Bronchial epithelial cell (primary cell): ENCODE measurements around the gene PICK1. TPM values are rescaled to one million over a fixed set of nuclear protein-coding genes. Genes with fewer than 3 reads are reported as not detected.

Source experiments
- DNase-seq: peaks from one replicate; pipeline ENCODE4 v3.0.0-alpha.2; 2010; ENCODE audit warnings: low read depth
- FAIRE-seq: peaks from 2 replicates; lab custom pipeline; 2011; peaks lifted over from hg19 to GRCh38; lab: Jason Lieb, UNC
- H3K27me3 ChIP-seq: 2 replicates; pipeline ENCODE4 v1.5.1; 2011; ENCODE audit warnings: low read length; ENCODE audit not compliant: control insufficient read depth, insufficient read depth
- H3K36me3 ChIP-seq: 2 replicates; pipeline ENCODE4 v1.5.1; 2011; ENCODE audit warnings: low read length; ENCODE audit not compliant: control insufficient read depth, insufficient read depth
- H3K4me3 ChIP-seq: 2 replicates; pipeline ENCODE4 v1.5.1; 2011; ENCODE audit warnings: mild to moderate bottlenecking, low read depth, low read length, control low read depth
- CTCF ChIP-seq: IDR thresholded peaks from 2 replicates; pipeline ENCODE4 v1.5.1; 2011; ENCODE audit warnings: mild to moderate bottlenecking, moderate library complexity, low read length, control low read depth, inconsistent platforms; ENCODE audit not compliant: insufficient read depth, severe bottlenecking
- total RNA-seq: library from RNA; depleted of rRNA; stranded (reverse); fragments of >200 nt; gene quantifications from 2 replicates; pipeline ENCODE4 v1.2.1, GENCODE V29; 2014

The PICK1 gene
- total RNA-seq, 1 donor from 2014 or later, result 27.9 TPM

GRCh38 chr22:38046070-38046748 lies 11.0 kb upstream of the PICK1 start:
- Histone ChIP-seq H3K27me3 (no peaks in the 10 kb centered on the region), H3K4me3 (no peak overlapping the region), H3K36me3 (no peaks in the 10 kb centered on the region)
- no peak for DNase-seq
- TF ChIP-seq CTCF, result no peak
- peak; percentile 13 for FAIRE-seq

GRCh38 chr22:38049812-38050619 lies 7.2 kb upstream of the PICK1 start:
- FAIRE-seq (peak; percentile 32), DNase-seq (no peak)
- TF ChIP-seq CTCF, result no peak
- Histone ChIP-seq H3K36me3 (no peaks in the 10 kb centered on the region), H3K27me3 (no peaks in the 10 kb centered on the region), H3K4me3 (no peak overlapping the region)

- Histone ChIP-seq H3K36me3 (no peaks in the 10 kb centered on the region), H3K4me3 (no peak overlapping the region), H3K27me3 (no peaks in the 10 kb centered on the region)
- DNase-seq (no peak), FAIRE-seq (no peak)
- TF ChIP-seq CTCF, result no peak
Measured at GRCh38 chr22:38050720-38051119, 6.5 kb upstream of the PICK1 start.

GRCh38 chr22:38051261-38051660 lies 5.9 kb upstream of the PICK1 start:
- Histone ChIP-seq H3K27me3 (no peaks in the 10 kb centered on the region), H3K4me3 (no peak overlapping the region), H3K36me3 (no peaks in the 10 kb centered on the region)
- DNase-seq (no peak), FAIRE-seq (no peak)
- no peak for TF ChIP-seq CTCF

GRCh38 chr22:38051900-38052862 lies 5.0 kb upstream of the PICK1 start:
- DNase-seq (peak; percentile 29), FAIRE-seq (no peak)
- peak; percentile 76 for TF ChIP-seq CTCF
- H3K4me3 ChIP-seq, result no peak overlapping the region
- no peaks in the 10 kb centered on the region for H3K27me3 ChIP-seq
- H3K36me3 ChIP-seq, result no peaks in the 10 kb centered on the region
